Thyroid gland (tissue), 4 donors: ENCODE data around the gene TMEM37. TPM values are rescaled to one million over a fixed set of nuclear protein-coding genes. Genes with fewer than 3 reads are reported as not detected.

Experiments used
- DNase-seq, 2 donors: peaks; one replicate each; pipeline ENCODE4 v3.0.0-alpha.2; 2019
- H3K27ac ChIP-seq, 3 donors: fragments of 200-600 bp; sonication (generic); 1 replicate in 2 of 3; 2 replicates in 1 of 3; pipeline ENCODE4 v1.5.1; 2016 to 2019; ENCODE audit warnings: mild to moderate bottlenecking in 1 of 3, moderate library complexity in 1 of 3
- H3K27me3 ChIP-seq: fragments of 200-600 bp; sonication (generic); one replicate; pipeline ENCODE4 v1.5.1; 2019
- H3K36me3 ChIP-seq, 2 donors: fragments of 200-600 bp; sonication (generic); one replicate each; pipeline ENCODE4 v1.5.1; 2016 to 2019
- H3K4me1 ChIP-seq, 2 donors: fragments of 200-600 bp; sonication (generic); one replicate each; pipeline ENCODE4 v1.5.1; 2017 to 2019
- H3K4me3 ChIP-seq, 3 donors: fragments of 200-600 bp; sonication (generic); replicated peaks in 1 of 3; 1 replicate in 2 of 3; 2 replicates in 1 of 3; pipeline ENCODE4 v1.5.1; 2016; ENCODE audit warnings: mild to moderate bottlenecking in 1 of 3
- H3K9me3 ChIP-seq: fragments of 200-600 bp; sonication (generic); one replicate; pipeline ENCODE4 v1.5.1; 2017
- CTCF ChIP-seq, 6 experiments: fragments of 200-600 bp in 3 of 6; fragments of 450-650 bp in 3 of 6; sonication (generic) in 3 of 6; IDR thresholded peaks; one replicate each; pipeline ENCODE4 v1.5.1; 2016 to 2019; ENCODE audit warnings: antibody characterized with exemption in 6 of 6, mild to moderate bottlenecking in 2 of 6, inconsistent platforms in 1 of 6, moderate library complexity in 1 of 6
- POLR2A ChIP-seq, 2 donors: fragments of 450-650 bp; IDR thresholded peaks; one replicate each; pipeline ENCODE4 v1.6.1; 2017; ENCODE audit warnings: antibody characterized with exemption in 2 of 2, mild to moderate bottlenecking in 2 of 2, moderate library complexity in 1 of 2
- WGBS, 2 donors: methylation state at CpG; one replicate each; pipeline ENCODE4 v1.1.5; 2017; 5-methylcytosine and 5-hydroxymethylcytosine counted together
- intact Hi-C: fragments of 100-400 bp; cut with DNase I; formaldehyde crosslinking; loops from one replicate; pipeline ENCODE4 v1.15.1; 2023
- total RNA-seq, 4 donors: library from RNA; depleted of rRNA; stranded (reverse); fragments of >200 nt; gene quantifications; one replicate each; pipeline ENCODE4 v1.2.3, GENCODE V29; 2016

Gene TMEM37
- total RNA-seq, 4 donors from 2014 or later: 34.4 to 50.2 (median 43.1) TPM

- Histone ChIP-seq H3K4me1 (peaks cover 0 to 4% of the 10 kb centered on the region in 2 donors), H3K36me3 (no peaks in the 10 kb centered on the region), H3K4me3 (no peak overlapping the region), H3K27ac (no peak overlapping the region), H3K27me3 (no peaks in the 10 kb centered on the region), H3K9me3 (no peaks in the 10 kb centered on the region)
- intact Hi-C loops: no loop called here
- DNase-seq: no peak
- TF ChIP-seq CTCF (IDR thresholded peaks at IDR 0.05): no peak
- TF ChIP-seq POLR2A (IDR thresholded peaks at IDR 0.05): no peak
- 54 to 56% methylated on average over 9 of the region's 9 CpGs for WGBS, 2 donors
These were observed 14.4 kb downstream of the TMEM37 start for GRCh38 chr2:119446037-119446436.

DNA sequence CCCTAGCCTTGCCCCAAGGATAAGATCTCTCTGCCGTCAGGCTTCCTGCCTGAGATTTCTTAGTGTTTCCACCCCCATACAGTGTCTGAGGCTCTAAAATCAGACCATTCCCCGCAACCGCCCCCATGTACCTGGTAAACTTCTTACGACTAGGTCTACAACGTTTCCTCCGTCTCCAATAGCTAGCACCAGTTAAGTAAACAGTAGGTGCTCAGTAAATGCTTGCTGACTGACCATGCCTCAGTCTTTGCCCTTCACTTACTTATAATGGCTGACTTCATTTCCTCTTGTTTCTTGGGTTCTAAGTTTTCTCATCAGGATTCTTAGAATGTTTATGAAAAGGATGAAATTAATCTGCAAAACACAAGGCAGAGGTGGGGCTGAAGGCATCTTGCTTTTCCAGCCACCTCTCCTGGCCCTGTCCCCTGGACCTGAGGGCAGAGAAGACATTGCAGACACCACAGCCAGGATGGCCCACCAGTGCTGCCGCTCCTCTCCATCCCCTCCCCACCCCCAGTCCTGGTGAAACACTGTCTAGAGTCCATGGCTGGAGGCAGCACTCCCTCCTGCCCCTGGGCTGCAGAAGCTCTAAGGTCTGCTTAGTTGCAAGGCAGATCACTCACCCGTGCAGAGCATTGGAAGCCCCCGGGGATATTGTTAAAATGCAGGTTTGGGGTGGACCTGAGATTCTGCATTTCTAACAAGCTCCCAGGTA lies 16.9 kb downstream of the TMEM37 start:
- H3K4me1 ChIP-seq: no peaks in the 10 kb centered on the region
- intact Hi-C loops: no loop called here
- 74 to 90% methylated on average over 7 to 9 of the region's 9 CpGs for WGBS, 2 donors

DNA sequence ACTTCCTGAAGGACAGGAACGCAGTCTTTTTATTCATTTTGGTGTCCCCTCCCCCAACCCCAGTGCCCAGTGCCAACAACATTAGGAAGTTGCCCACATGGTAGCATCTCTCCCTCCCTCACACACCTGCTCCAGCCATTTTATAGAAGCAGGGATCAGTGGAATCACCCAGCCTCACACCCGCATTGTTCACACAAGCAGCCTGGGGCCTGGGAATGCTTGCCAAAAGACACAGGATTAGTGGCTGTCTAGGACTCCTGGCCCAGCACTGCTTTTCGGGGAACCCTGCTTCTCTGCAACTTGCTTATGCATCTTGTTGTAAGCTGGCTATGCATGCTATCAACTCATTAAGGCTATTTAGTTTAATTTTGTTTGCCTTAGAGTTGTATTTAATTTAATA lies 17.9 kb downstream of the TMEM37 start:
- Histone ChIP-seq H3K27ac (no peak overlapping the region), H3K4me3 (no peak overlapping the region), H3K27me3 (no peaks in the 10 kb centered on the region), H3K9me3 (no peaks in the 10 kb centered on the region), H3K36me3 (no peaks in the 10 kb centered on the region), H3K4me1 (peaks cover 0 to 7% of the 10 kb centered on the region in 2 donors)
- intact Hi-C loops: no loop called here
- DNase-seq: no peak
- no peak for TF ChIP-seq POLR2A (IDR thresholded peaks at IDR 0.05)
- no peak for TF ChIP-seq CTCF (IDR thresholded peaks at IDR 0.05)
- WGBS, 2 donors: 61 to 83% methylated on average over 3 of the region's 3 CpGs

More for the DNA sequence above, 16.9 kb downstream of the TMEM37 start:
- Histone ChIP-seq H3K27me3 (no peaks in the 10 kb centered on the region), H3K27ac (no peak overlapping the region), H3K4me3 (no peak overlapping the region), H3K9me3 (no peaks in the 10 kb centered on the region), H3K36me3 (no peaks in the 10 kb centered on the region)
- no peak for DNase-seq
- TF ChIP-seq POLR2A (IDR thresholded peaks at IDR 0.05): no peak
- TF ChIP-seq CTCF (IDR thresholded peaks at IDR 0.05): no peak

- no peak overlapping the region for H3K4me3 ChIP-seq
- no peak for TF ChIP-seq CTCF (IDR thresholded peaks at IDR 0.05)
- TF ChIP-seq POLR2A (IDR thresholded peaks at IDR 0.05): no peak
- peaks cover 0 to 10% of the 10 kb centered on the region in 2 donors for H3K4me1 ChIP-seq
- no peaks in the 10 kb centered on the region for H3K36me3 ChIP-seq
- H3K27me3 ChIP-seq: no peaks in the 10 kb centered on the region
- 91% methylated on average over 9 of the region's 9 CpGs for WGBS, 2 donors
- intact Hi-C loops: no loop called here
- H3K9me3 ChIP-seq: no peaks in the 10 kb centered on the region
- no peak overlapping the region for H3K27ac ChIP-seq
- no peak for DNase-seq
These were observed 19.8 kb downstream of the TMEM37 start for GRCh38 chr2:119451336-119452050.
